ENCODE results near the gene SEC16A.

The SEC16A gene

GRCh38 chr9:136472640-136473353 is 10.0 kb downstream of the SEC16A start:
- no peaks in the 10 kb centered on the region for H3K36me3 Mint-ChIP-seq
- no peaks in the 10 kb centered on the region for H3K27me3 Mint-ChIP-seq
- peaks cover under 1% of the 10 kb centered on the region for H3K4me1 Mint-ChIP-seq (ENCODE audit: low read depth)

GRCh38 chr9:136471802-136472487 is 10.9 kb downstream of the SEC16A start:
- H3K36me3 Mint-ChIP-seq: no peaks in the 10 kb centered on the region
- no peaks in the 10 kb centered on the region for H3K27me3 Mint-ChIP-seq
- H3K4me3 Mint-ChIP-seq: no peak overlapping the region
- no peaks in the 10 kb centered on the region for H3K9me3 Mint-ChIP-seq (ENCODE audit: low read depth)
- H3K27ac Mint-ChIP-seq: no peak overlapping the region
- no peaks in the 10 kb centered on the region for H3K4me1 Mint-ChIP-seq (ENCODE audit: low read depth)

More at GRCh38 chr9:136472640-136473353, 10.0 kb downstream of the SEC16A start:
- Mint-ChIP-seq H3K4me3 (no peak overlapping the region), H3K27ac (no peak overlapping the region), H3K9me3 (ENCODE audit: low read depth) (no peaks in the 10 kb centered on the region)

- Mint-ChIP-seq H3K27ac (no peak overlapping the region), H3K4me3 (no peak overlapping the region), H3K36me3 (no peaks in the 10 kb centered on the region), H3K27me3 (no peaks in the 10 kb centered on the region), H3K9me3 (ENCODE audit: low read depth) (no peaks in the 10 kb centered on the region), H3K4me1 (ENCODE audit: low read depth) (no peaks in the 10 kb centered on the region)
These were observed 11.9 kb downstream of the SEC16A start for GRCh38 chr9:136470792-136471469.

- Mint-ChIP-seq H3K9me3 (ENCODE audit: low read depth) (no peaks in the 10 kb centered on the region), H3K27ac (no peak overlapping the region), H3K27me3 (no peaks in the 10 kb centered on the region), H3K36me3 (no peaks in the 10 kb centered on the region), H3K4me1 (ENCODE audit: low read depth) (no peaks in the 10 kb centered on the region), H3K4me3 (no peak overlapping the region)
These were observed 12.5 kb downstream of the SEC16A start for GRCh38 chr9:136470356-136470755.

GRCh38 chr9:136467766-136468165 is 15.1 kb downstream of the SEC16A start:
- Mint-ChIP-seq H3K36me3 (no peaks in the 10 kb centered on the region), H3K27me3 (no peaks in the 10 kb centered on the region), H3K4me3 (no peak overlapping the region), H3K27ac (no peak overlapping the region), H3K4me1 (ENCODE audit: low read depth) (no peaks in the 10 kb centered on the region), H3K9me3 (ENCODE audit: low read depth) (no peaks in the 10 kb centered on the region)

- Mint-ChIP-seq H3K36me3 (no peaks in the 10 kb centered on the region), H3K4me1 (ENCODE audit: low read depth) (no peaks in the 10 kb centered on the region), H3K27ac (no peak overlapping the region), H3K4me3 (no peak overlapping the region), H3K9me3 (ENCODE audit: low read depth) (no peaks in the 10 kb centered on the region), H3K27me3 (no peaks in the 10 kb centered on the region)
These were observed 16.7 kb downstream of the SEC16A start for GRCh38 chr9:136466155-136466541.

DNA sequence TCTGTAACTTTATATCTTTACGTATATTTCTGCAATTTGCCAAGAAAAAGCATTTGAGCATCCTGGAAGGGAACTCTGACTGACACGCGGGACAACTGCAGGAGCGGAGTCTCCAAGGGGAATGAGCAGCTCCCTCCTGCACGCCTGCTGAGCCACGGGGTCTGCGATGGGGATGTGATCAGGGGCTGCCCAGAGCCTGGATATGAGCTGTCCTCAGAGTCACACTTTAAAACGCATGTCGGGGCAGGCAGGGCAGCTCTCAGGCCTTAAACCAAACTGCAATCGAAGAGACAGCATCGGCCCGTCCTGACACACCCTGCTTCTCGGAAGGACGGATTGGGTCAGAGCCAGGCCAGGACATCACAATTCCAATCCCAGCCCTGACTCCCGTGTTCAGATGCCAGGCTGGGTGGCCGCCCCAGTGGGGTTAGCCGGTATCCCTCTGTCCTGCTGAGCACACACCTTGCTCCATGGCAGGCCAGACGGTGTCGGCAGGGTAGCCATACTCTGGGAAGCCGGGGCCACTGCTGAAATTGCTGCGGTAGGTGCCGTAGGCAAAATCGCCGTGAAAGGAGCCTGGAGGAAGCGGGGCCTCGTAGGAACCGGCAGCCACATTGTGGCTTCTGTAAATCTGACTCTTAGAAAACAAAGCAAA is 17.2 kb downstream of the SEC16A start:
- Mint-ChIP-seq H3K4me1 (ENCODE audit: low read depth) (no peaks in the 10 kb centered on the region), H3K27ac (no peak overlapping the region), H3K9me3 (ENCODE audit: low read depth) (no peaks in the 10 kb centered on the region), H3K27me3 (no peaks in the 10 kb centered on the region), H3K4me3 (no peak overlapping the region), H3K36me3 (no peaks in the 10 kb centered on the region)

GRCh38 chr9:136464241-136464640 is 18.6 kb downstream of the SEC16A start:
- Mint-ChIP-seq H3K36me3 (no peaks in the 10 kb centered on the region), H3K27me3 (no peaks in the 10 kb centered on the region), H3K9me3 (ENCODE audit: low read depth) (no peaks in the 10 kb centered on the region), H3K4me3 (no peak overlapping the region), H3K27ac (no peak overlapping the region), H3K4me1 (ENCODE audit: low read depth) (no peaks in the 10 kb centered on the region)

DNA sequence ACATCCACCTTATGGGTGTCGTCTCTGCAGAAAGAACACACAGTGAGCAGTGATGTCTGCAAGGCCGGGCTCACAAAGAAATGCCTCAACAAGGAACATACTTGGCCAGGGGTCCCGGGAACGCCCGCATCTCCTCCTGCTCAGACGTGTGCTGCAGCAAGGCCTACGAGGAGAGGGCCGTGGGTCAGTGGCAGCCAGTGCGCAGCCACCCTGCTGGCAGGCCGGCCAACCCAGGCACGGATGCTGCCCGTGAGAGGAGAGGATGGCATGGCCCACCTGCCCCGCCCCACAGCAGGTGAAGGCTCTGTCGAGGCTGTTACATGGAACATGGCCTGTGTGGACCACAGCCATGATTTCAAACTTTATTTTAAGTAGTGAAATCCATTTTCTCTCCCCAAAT is 19.3 kb downstream of the SEC16A start:
- Mint-ChIP-seq H3K9me3 (ENCODE audit: low read depth) (no peaks in the 10 kb centered on the region), H3K4me3 (no peak overlapping the region), H3K27me3 (no peaks in the 10 kb centered on the region), H3K27ac (no peak overlapping the region), H3K4me1 (ENCODE audit: low read depth) (no peaks in the 10 kb centered on the region), H3K36me3 (no peaks in the 10 kb centered on the region)

- no peaks in the 10 kb centered on the region for H3K36me3 Mint-ChIP-seq
- no peak overlapping the region for H3K27ac Mint-ChIP-seq
- H3K4me3 Mint-ChIP-seq: no peak overlapping the region
- no peaks in the 10 kb centered on the region for H3K4me1 Mint-ChIP-seq (ENCODE audit: low read depth)
- H3K9me3 Mint-ChIP-seq (ENCODE audit: low read depth): no peaks in the 10 kb centered on the region
- no peaks in the 10 kb centered on the region for H3K27me3 Mint-ChIP-seq
These were observed 20.2 kb downstream of the SEC16A start for GRCh38 chr9:136462664-136463063.

DNA sequence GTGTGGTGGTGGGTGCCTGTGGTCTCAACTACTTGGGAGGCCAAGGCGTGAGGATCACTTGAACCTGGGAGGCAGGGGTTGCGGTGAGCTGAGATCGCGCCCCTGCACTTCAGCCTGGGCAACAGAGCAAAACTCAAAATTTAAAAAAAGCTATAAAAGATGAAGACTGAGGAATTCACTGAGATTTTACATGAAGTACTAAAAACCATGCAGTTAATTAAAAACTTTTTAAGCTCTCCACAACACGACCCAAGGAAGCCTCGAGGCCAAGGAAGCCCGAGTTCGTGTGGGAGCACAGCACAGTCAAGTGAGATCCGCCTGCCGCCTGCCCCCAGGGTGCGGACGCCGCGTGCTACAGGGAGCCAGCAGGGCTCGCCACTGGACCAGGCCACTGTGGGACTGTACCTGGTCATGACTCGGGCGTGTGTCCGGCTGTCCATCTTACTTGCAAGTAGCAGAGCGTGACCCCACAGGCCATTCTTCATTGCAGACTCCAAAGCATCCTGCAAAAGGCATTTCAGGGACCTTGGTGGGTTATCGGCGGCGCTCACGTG is 22.0 kb downstream of the SEC16A start:
- Mint-ChIP-seq H3K27ac (no peak overlapping the region), H3K4me1 (ENCODE audit: low read depth) (no peaks in the 10 kb centered on the region), H3K4me3 (no peak overlapping the region), H3K27me3 (no peaks in the 10 kb centered on the region), H3K9me3 (ENCODE audit: low read depth) (no peaks in the 10 kb centered on the region), H3K36me3 (no peaks in the 10 kb centered on the region)

DNA sequence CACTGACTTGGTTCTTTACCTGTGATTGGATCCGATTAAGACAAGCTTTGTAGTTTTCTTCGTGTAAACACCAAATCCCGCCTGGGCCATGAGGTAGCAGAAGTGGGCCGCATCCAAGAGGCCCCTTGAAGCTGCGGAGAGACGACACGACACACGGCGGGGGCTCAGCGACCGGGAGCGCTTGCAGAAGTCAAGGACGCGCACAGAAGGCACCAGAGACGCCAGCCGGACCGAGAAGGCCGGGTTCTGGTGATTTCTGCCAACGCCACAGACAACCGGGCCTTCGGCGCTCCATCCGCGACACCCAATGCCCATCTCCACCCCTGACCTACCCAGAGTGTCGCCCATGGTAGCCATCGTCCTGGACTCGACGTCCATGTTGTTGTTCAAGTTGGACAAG is 23.4 kb downstream of the SEC16A start:
- Mint-ChIP-seq H3K4me1 (ENCODE audit: low read depth) (no peaks in the 10 kb centered on the region), H3K27me3 (no peaks in the 10 kb centered on the region), H3K36me3 (no peaks in the 10 kb centered on the region), H3K27ac (no peak overlapping the region), H3K9me3 (ENCODE audit: low read depth) (no peaks in the 10 kb centered on the region), H3K4me3 (no peak overlapping the region)

DNA sequence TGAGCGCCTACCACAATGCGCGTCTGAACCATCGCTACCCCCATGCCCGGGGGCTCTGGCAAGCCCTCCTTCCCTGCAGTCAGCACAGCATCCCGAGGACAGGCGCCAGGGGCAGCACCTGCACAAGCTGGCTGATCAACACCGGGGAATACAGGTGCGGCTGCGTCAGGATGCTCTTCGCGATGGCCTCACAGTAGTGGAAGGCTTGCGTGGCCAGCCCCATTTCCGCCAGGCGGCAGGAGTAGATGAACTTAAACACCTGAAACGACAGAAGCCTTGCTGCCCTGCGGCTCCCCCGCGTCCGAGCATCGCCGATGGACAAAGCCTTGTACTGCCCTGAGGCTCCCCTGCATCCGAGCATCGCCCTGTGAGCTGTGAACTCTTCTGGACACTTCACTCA is 25.5 kb downstream of the SEC16A start:
- H3K27me3 Mint-ChIP-seq: no peaks in the 10 kb centered on the region
- no peaks in the 10 kb centered on the region for H3K9me3 Mint-ChIP-seq (ENCODE audit: low read depth)
- H3K27ac Mint-ChIP-seq: no peak overlapping the region
- H3K4me1 Mint-ChIP-seq (ENCODE audit: low read depth): no peaks in the 10 kb centered on the region
- no peak overlapping the region for H3K4me3 Mint-ChIP-seq
- H3K36me3 Mint-ChIP-seq: no peaks in the 10 kb centered on the region

DNA sequence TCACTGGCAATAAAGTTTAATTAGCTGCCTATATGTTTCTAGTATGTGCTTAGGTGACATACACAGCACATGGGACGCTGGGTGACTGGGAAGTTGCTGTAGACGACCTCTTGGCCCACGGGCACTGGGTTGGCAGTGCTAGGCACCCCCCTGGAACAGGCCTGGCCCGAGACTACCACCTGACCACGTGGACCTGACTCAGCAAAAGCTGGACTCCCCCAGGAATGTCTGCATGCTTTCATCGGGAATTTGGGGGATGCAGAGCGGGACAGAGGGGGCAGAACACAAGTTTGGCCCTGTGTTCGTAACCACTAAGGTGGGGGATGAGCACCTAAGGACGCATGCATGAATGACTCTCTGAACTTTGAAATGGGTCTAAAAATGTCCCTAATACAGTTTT is 26.6 kb downstream of the SEC16A start:
- H3K27ac Mint-ChIP-seq: no peak overlapping the region
- H3K4me3 Mint-ChIP-seq: no peak overlapping the region
- no peaks in the 10 kb centered on the region for H3K9me3 Mint-ChIP-seq (ENCODE audit: low read depth)
- no peaks in the 10 kb centered on the region for H3K4me1 Mint-ChIP-seq (ENCODE audit: low read depth)
- no peaks in the 10 kb centered on the region for H3K27me3 Mint-ChIP-seq
- no peaks in the 10 kb centered on the region for H3K36me3 Mint-ChIP-seq

Data from activated naive CD8-positive, alpha-beta T cell (primary cell).